Neural crest cell (in vitro differentiated cells): ENCODE measurements around the gene NT5C. TPM values are rescaled to one million over a fixed set of nuclear protein-coding genes. Genes with fewer than 3 reads are reported as not detected.

Source experiments
- DNase-seq: peaks from one replicate; pipeline ENCODE4 v3.0.0; 2021; ENCODE audit warnings: low read depth, mixed read lengths, low spot score
- H3K27ac Mint-ChIP-seq: one replicate; pipeline ENCODE4 v1.8.0; 2021; ENCODE audit warnings: mild to moderate bottlenecking, mixed read lengths; ENCODE audit not compliant: unreplicated experiment
- H3K27me3 Mint-ChIP-seq: 2 replicates; pipeline ENCODE4 v1.8.0; 2021; ENCODE audit warnings: low read depth, mild to moderate bottlenecking, mixed read lengths
- H3K36me3 Mint-ChIP-seq: 2 replicates; pipeline ENCODE4 v1.8.0; 2021; ENCODE audit warnings: low read depth, mild to moderate bottlenecking, mixed read lengths
- H3K4me1 Mint-ChIP-seq: 2 replicates; pipeline ENCODE4 v1.8.0; 2021; ENCODE audit warnings: mixed read lengths
- H3K4me3 Mint-ChIP-seq: one replicate; pipeline ENCODE4 v1.8.0; 2021; ENCODE audit warnings: mild to moderate bottlenecking, mixed read lengths
- H3K9me3 Mint-ChIP-seq: 2 replicates; pipeline ENCODE4 v1.8.0; 2021; ENCODE audit warnings: mixed read lengths
- total RNA-seq: library from RNA; stranded (reverse); gene quantifications from 2 replicates; pipeline ENCODE4 v1.2.1, GENCODE V29; 2021
- TF ChIP-seq, protein P1 (sequence below): fragments of 200-600 bp; sonication (generic); conservative IDR thresholded peaks from 2 replicates; pipeline ENCODE4 v1.5.0; 2021; ENCODE audit warnings: antibody characterized with exemption, mild to moderate bottlenecking

The NT5C gene
- total RNA-seq, 1 donor from 2014 or later: 70.2 TPM

DNA sequence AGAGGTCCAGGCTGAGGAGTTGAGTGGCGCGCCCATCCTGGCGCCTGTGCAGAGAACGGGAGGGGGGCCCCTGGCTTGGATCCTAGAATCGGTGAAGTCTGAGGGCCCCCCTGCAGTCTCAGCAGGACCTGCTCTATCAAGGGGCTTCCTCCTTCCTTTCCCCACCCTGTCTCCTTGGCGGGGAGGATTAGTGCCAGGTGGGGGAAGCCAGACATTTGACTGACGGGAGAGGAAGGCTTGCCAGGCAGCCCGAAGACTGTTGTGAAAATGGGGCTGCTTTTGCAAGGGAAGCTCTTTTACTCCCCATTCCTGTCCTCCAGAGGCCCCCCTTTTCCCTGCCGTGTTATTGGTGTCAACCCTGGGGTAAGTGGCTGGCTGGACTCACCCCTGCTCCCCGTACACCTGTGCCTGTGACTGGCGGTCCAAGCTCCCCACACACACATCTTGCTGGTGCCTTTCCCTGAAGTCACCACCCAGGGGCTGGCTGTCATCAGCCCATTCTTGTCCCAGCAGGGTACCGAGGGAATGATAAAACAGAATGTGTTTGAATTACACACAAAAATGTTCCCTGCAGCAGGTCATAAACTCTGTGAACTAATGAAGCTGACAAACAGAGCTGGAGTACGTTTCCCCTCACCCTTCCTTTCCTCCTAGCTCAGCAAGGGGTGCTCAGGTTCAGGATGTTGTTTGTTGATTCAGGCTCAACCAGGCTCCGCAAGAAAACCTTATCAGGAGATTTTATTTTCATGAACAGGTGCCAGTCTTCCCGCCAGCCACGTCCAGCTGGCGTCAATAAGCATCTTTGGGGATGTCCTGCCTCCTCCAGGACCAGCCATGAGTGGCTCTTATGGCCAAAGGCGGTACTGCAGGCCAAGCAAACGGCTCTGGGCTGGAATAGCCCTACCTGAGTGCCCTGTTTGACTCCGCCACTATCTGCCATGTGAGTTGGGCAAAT is 26.1 kb downstream of the NT5C start:
- Mint-ChIP-seq H3K36me3 (no peaks in the 10 kb centered on the region), H3K4me3 (peak overlapping the region; percentile 56), H3K4me1 (peaks cover 7% of the 10 kb centered on the region), H3K27ac (no peak overlapping the region), H3K9me3 (no peaks in the 10 kb centered on the region), H3K27me3 (peaks cover 2% of the 10 kb centered on the region)
- TF ChIP-seq, protein P1, sequence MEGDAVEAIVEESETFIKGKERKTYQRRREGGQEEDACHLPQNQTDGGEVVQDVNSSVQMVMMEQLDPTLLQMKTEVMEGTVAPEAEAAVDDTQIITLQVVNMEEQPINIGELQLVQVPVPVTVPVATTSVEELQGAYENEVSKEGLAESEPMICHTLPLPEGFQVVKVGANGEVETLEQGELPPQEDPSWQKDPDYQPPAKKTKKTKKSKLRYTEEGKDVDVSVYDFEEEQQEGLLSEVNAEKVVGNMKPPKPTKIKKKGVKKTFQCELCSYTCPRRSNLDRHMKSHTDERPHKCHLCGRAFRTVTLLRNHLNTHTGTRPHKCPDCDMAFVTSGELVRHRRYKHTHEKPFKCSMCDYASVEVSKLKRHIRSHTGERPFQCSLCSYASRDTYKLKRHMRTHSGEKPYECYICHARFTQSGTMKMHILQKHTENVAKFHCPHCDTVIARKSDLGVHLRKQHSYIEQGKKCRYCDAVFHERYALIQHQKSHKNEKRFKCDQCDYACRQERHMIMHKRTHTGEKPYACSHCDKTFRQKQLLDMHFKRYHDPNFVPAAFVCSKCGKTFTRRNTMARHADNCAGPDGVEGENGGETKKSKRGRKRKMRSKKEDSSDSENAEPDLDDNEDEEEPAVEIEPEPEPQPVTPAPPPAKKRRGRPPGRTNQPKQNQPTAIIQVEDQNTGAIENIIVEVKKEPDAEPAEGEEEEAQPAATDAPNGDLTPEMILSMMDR: peak; percentile 70
- DNase-seq: no peak

GRCh38 chr17:75103601-75104554 is 27.7 kb downstream of the NT5C start:
- Mint-ChIP-seq H3K27ac (no peak overlapping the region), H3K4me1 (peaks cover 5% of the 10 kb centered on the region), H3K9me3 (no peaks in the 10 kb centered on the region), H3K4me3 (no peak overlapping the region), H3K27me3 (peaks cover 2% of the 10 kb centered on the region), H3K36me3 (no peaks in the 10 kb centered on the region)
- TF ChIP-seq, protein P1: no peak
- DNase-seq: no peak

- TF ChIP-seq, protein P1: no peak
- Mint-ChIP-seq H3K36me3 (no peaks in the 10 kb centered on the region), H3K27ac (peak overlapping the region; percentile 4), H3K9me3 (no peaks in the 10 kb centered on the region), H3K4me3 (peak overlapping the region; percentile 5), H3K4me1 (peaks cover 5% of the 10 kb centered on the region), H3K27me3 (no peaks in the 10 kb centered on the region)
- DNase-seq: no peak
Measured at GRCh38 chr17:75102385-75102821, 29.1 kb downstream of the NT5C start.

- Mint-ChIP-seq H3K36me3 (no peaks in the 10 kb centered on the region), H3K4me1 (no peaks in the 10 kb centered on the region), H3K27me3 (no peaks in the 10 kb centered on the region), H3K9me3 (no peaks in the 10 kb centered on the region), H3K4me3 (no peak overlapping the region), H3K27ac (no peak overlapping the region)
- no peak for DNase-seq
- TF ChIP-seq, protein P1: no peak
Measured at GRCh38 chr17:75099881-75100595, 31.5 kb downstream of the NT5C start.

DNA sequence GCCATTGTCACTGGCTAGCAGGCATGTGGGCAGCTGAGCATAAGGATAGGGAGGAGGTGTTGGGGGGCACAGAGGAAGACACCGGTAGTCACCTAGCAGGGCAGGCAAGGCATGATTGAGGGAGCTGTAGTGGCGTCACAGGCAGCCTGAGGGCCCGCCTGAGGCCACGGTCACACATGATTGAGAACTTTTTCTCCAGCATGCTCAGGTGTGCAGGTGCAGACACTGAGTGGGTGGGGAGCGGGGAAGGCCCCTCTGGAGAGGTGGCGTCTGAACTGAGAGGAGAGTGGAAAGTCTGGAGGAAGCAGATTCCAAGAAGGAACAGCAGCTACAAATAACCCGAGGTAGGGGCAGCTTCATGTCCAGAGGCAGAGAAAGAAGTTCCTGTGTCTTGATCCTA is 32.7 kb downstream of the NT5C start:
- H3K36me3 Mint-ChIP-seq: no peaks in the 10 kb centered on the region
- H3K9me3 Mint-ChIP-seq: no peaks in the 10 kb centered on the region

More for the DNA sequence above, 32.7 kb downstream of the NT5C start:
- no peaks in the 10 kb centered on the region for H3K27me3 Mint-ChIP-seq
- no peak overlapping the region for H3K27ac Mint-ChIP-seq
- DNase-seq: no peak
- no peak overlapping the region for H3K4me3 Mint-ChIP-seq
- no peaks in the 10 kb centered on the region for H3K4me1 Mint-ChIP-seq
- TF ChIP-seq, protein P1: no peak
